NT2/D1 (cell line): Measurements from ENCODE around the gene ATPAF1.

Experiments
- SUZ12 ChIP-seq: IDR thresholded peaks from 2 replicates; pipeline ENCODE4 v1.6.1; 2011; ENCODE audit not compliant: insufficient read length, insufficient read depth; ENCODE audit errors: extremely low read depth
- ZNF274 ChIP-seq: IDR thresholded peaks from 2 replicates; pipeline ENCODE4 v1.6.1; 2011; ENCODE audit warnings: mild to moderate bottlenecking, low read depth, low read length

GRCh38 chr1:46677339-46677738 is 9.2 kb upstream of the ATPAF1 start:
- TF ChIP-seq ZNF274 (no peak), SUZ12 (no peak)
